Measurements from ENCODE around the gene ANO4. TPM values are rescaled to one million over a fixed set of nuclear protein-coding genes. Genes with fewer than 3 reads are reported as not detected.

The ANO4 gene
- total RNA-seq, 4 donors from 2014 or later: 0.10 TPM; not detected in 3

DNA sequence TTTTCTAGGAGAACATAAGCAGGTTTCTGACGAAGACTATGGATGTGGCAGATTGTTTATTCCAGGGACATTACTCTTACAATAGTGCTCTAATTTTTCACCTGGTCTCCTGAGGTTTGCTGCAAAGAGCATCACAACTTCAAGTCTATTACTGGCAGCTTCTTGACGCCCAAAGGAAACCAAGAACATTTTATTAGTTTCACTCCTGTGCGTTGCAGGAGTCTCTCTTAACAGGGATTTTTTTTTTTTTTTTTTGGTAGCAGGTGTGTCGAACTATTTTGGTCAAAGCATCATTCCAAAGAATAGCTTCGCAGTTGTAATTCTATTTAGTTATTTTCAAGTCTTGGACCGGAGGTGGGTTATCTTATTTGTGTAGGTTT, 1.2 kb downstream of the ANO4 start:
- ATAC-seq: no peak

GRCh38 chr12:100796621-100797020, 2.0 kb downstream of the ANO4 start:
- H3K27ac ChIP-seq: no peak overlapping the region
- no peak for ATAC-seq
- in situ Hi-C loops (cut with MboI; ENCODE audit: low sequenced_read_pairs in 4 of 4) (no loop called here), intact Hi-C loops (cut with DNase I; ENCODE audit: low total_unique reads) (no loop called here)
- H3K4me1 ChIP-seq: no peaks in the 10 kb centered on the region
- no peaks in the 10 kb centered on the region for H3K27me3 ChIP-seq
- TF ChIP-seq POLR2A (IDR thresholded peaks at IDR 0.05) (no peak), CTCF (IDR thresholded peaks at IDR 0.05 in 4 of 5, conservative IDR thresholded peaks at IDR 0.05 in 1 of 5) (no peak)
- no peaks in the 10 kb centered on the region for H3K9me3 ChIP-seq
- no peak overlapping the region for H3K4me3 ChIP-seq
- no peaks in the 10 kb centered on the region for H3K36me3 ChIP-seq
- no peak for DNase-seq

More for the DNA sequence above, 1.2 kb downstream of the ANO4 start:
- H3K27ac ChIP-seq: no peak overlapping the region
- H3K36me3 ChIP-seq: no peaks in the 10 kb centered on the region
- in situ Hi-C loops (cut with MboI; ENCODE audit: low sequenced_read_pairs in 4 of 4) (no loop called here), intact Hi-C loops (cut with DNase I; ENCODE audit: low total_unique reads) (no loop called here)
- no peak for TF ChIP-seq CTCF (IDR thresholded peaks at IDR 0.05 in 4 of 5, conservative IDR thresholded peaks at IDR 0.05 in 1 of 5)
- TF ChIP-seq POLR2A (IDR thresholded peaks at IDR 0.05): no peak
- no peak for DNase-seq
- H3K4me1 ChIP-seq: no peaks in the 10 kb centered on the region
- no peaks in the 10 kb centered on the region for H3K27me3 ChIP-seq
- no peak overlapping the region for H3K4me3 ChIP-seq
- H3K9me3 ChIP-seq: no peaks in the 10 kb centered on the region

DNA sequence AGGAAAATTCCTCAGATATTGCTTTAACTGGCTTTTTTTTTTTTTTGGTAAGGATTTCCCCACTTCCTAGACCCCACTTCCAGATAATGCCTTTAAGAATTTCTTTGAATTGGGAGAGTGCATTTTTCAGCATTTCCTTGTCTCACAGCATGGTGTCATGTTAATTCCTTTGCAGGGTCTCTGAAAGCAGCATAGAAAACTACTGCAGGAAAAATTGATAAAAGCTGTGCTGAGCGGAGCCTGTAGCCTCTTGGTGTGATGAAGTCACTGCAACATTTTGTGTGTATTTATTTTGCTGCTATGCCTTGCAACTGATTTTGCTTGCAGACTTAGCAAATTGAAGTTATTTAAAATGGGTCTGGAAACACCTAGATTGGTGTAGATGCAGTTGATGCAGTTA, 2.7 kb downstream of the ANO4 start:
- intact Hi-C loops (cut with DNase I; ENCODE audit: low total_unique reads): no loop called here
- no peaks in the 10 kb centered on the region for H3K27me3 ChIP-seq
- no peaks in the 10 kb centered on the region for H3K4me1 ChIP-seq
- no peak for TF ChIP-seq POLR2A (IDR thresholded peaks at IDR 0.05)
- no peak for TF ChIP-seq CTCF (IDR thresholded peaks at IDR 0.05 in 4 of 5, conservative IDR thresholded peaks at IDR 0.05 in 1 of 5)
- H3K36me3 ChIP-seq: no peaks in the 10 kb centered on the region
- H3K4me3 ChIP-seq: no peak overlapping the region
- ATAC-seq: no peak
- H3K9me3 ChIP-seq: no peaks in the 10 kb centered on the region
- no peak for DNase-seq
- no peak overlapping the region for H3K27ac ChIP-seq
- in situ Hi-C loops (cut with MboI; ENCODE audit: low sequenced_read_pairs in 4 of 4): no loop called here

GRCh38 chr12:100797786-100798185, 3.2 kb downstream of the ANO4 start:
- Histone ChIP-seq H3K36me3 (no peaks in the 10 kb centered on the region), H3K27ac (no peak overlapping the region), H3K9me3 (no peaks in the 10 kb centered on the region), H3K4me3 (no peak overlapping the region), H3K27me3 (no peaks in the 10 kb centered on the region), H3K4me1 (no peaks in the 10 kb centered on the region)
- no peak for ATAC-seq
- in situ Hi-C loops (cut with MboI; ENCODE audit: low sequenced_read_pairs in 4 of 4) (no loop called here), intact Hi-C loops (cut with DNase I; ENCODE audit: low total_unique reads) (no loop called here)
- TF ChIP-seq POLR2A (IDR thresholded peaks at IDR 0.05): no peak
- no peak for TF ChIP-seq CTCF (IDR thresholded peaks at IDR 0.05 in 4 of 5, conservative IDR thresholded peaks at IDR 0.05 in 1 of 5)
- no peak for DNase-seq

Data from gastrocnemius medialis (tissue), 4 donors.